CD4-positive, alpha-beta T cell treated with Interleukin-2 at 100 ng/mL for 4 hours (primary cell): ENCODE measurements around the gene S1PR5.

Source experiments
- DNase-seq: peaks from one replicate; pipeline ENCODE4 v3.0.0-alpha.2; 2020; ENCODE audit warnings: low spot score

S1PR5 gene

DNA sequence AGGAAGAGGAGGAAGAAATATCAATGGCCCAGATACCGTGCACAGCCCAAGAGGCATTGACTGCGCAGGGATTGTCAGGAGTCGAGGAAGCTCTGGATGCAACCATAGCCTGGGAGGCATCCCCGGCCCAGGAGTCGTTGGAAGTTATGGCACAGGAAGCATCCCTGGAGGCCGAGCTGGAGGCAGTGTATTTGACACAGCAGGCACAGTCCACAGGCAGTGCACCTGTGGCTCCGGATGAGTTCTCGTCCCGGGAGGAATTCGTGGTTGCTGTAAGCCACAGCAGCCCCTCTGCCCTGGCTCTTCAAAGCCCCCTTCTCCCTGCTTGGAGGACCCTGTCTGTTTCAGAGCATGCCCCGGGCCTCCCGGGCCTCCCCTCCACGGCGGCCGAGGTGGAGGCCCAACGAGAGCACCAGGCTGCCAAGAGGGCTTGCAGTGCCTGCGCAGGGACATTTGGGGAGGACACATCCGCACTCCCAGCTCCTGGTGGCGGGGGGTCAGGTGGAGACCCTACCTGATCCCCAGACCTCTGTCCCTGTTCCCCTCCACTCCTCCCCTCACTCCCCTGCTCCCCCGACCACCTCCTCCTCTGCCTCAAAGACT is 50.0 kb downstream of the S1PR5 start:
- DNase-seq: no peak

DNA sequence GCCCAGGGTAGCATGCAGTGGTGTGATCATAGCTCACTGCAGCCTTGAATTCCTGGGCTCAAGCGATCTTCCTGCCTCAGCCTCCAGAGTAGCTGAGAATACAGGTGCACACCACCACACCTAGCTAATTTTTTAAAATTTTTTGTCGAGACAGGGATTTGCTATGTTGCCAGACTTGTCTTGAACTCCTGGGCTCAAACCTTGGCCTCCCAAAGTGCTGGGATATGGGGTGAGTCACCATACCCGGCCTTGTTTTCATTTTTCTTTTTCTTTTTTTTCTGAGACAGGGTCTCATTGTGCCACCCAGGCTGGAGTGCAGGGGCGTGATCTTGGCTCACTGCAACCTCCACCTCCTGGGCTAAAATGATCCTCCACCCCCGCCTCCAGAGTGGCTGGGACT is 52.8 kb downstream of the S1PR5 start:
- no peak for DNase-seq
